Naive thymus-derived CD4-positive, alpha-beta T cell (primary cell): ENCODE data around the gene EEF1AKMT2. TPM values are rescaled to one million over a fixed set of nuclear protein-coding genes. Genes with fewer than 3 reads are reported as not detected.
A peak's percentile ranks its signal among the peaks of the same experiment; 100 is the strongest.

ENCODE experiments used
- ATAC-seq: fragments of 150-1000 bp; cut with Tn5 transposase; 2 replicates; pipeline ENCODE4 v1.10.0; 2021; ENCODE audit warnings: mild to moderate bottlenecking, moderate library complexity
- CTCF ChIA-PET: fragments of 350-600 bp; sonication (Branson Sonifier 250); formaldehyde crosslinking; loops from one replicate; lab custom pipeline; 2021; ENCODE audit warnings: antibody characterized with exemption; lab: Charles Lee
- POLR2A ChIA-PET: fragments of 350-600 bp; sonication (Branson Sonifier 250); formaldehyde crosslinking; loops from one replicate; lab custom pipeline; 2021; ENCODE audit warnings: antibody characterized with exemption, inconsistent platforms; lab: Charles Lee
- DNase-seq, 9 donors: peaks; one replicate each; pipeline versions ENCODE4 v3.0.0 to v3.0.0-alpha.2; 2020 to 2022; ENCODE audit warnings: mixed read lengths in 1 of 9
- H3K27ac ChIP-seq: one replicate; pipeline ENCODE4 v1.7.0; 2013; ENCODE audit warnings: mild to moderate bottlenecking, low read depth, low read length, moderate library complexity
- H3K27me3 ChIP-seq, 2 donors: one replicate each; pipeline ENCODE4 v1.7.0; 2013; ENCODE audit warnings: low read length in 2 of 2, mild to moderate bottlenecking in 2 of 2, moderate library complexity in 2 of 2; ENCODE audit not compliant: control insufficient read depth in 2 of 2, insufficient read depth in 2 of 2
- H3K36me3 ChIP-seq, 3 experiments: 1 replicate in 2 of 3; 2 replicates in 1 of 3; pipeline ENCODE4 v1.7.0; 2013; ENCODE audit warnings: low read length in 3 of 3, mild to moderate bottlenecking in 3 of 3, moderate library complexity in 1 of 3; ENCODE audit not compliant: insufficient read depth in 3 of 3, control insufficient read depth in 2 of 3
- H3K4me1 ChIP-seq, 2 donors: one replicate each; pipeline ENCODE4 v1.7.0; 2013; ENCODE audit warnings: low read length in 2 of 2, mild to moderate bottlenecking in 2 of 2, moderate library complexity in 1 of 2; ENCODE audit not compliant: control insufficient read depth in 2 of 2, insufficient read depth in 2 of 2
- H3K4me3 ChIP-seq: 2 replicates; pipeline ENCODE4 v1.7.0; 2013; ENCODE audit warnings: mild to moderate bottlenecking, low read length
- H3K9me3 ChIP-seq, 3 experiments: 1 replicate in 2 of 3; 2 replicates in 1 of 3; pipeline ENCODE4 v1.7.0; 2013; ENCODE audit warnings: low read length in 3 of 3; ENCODE audit not compliant: control insufficient read depth in 2 of 3
- H3K27ac Mint-ChIP-seq, 9 donors: one replicate each; pipeline ENCODE4 v1.8.0; 2020 to 2022; ENCODE audit warnings: mixed read lengths in 9 of 9, mild to moderate bottlenecking in 8 of 9, moderate library complexity in 5 of 9, inconsistent platforms in 2 of 9
- H3K27me3 Mint-ChIP-seq, 5 donors: one replicate each; pipeline ENCODE4 v1.8.0; 2021 to 2022; ENCODE audit warnings: mixed read lengths in 5 of 5, mild to moderate bottlenecking in 1 of 5
- H3K36me3 Mint-ChIP-seq, 5 donors: one replicate each; pipeline ENCODE4 v1.8.0; 2020 to 2022; ENCODE audit warnings: mixed read lengths in 5 of 5, mild to moderate bottlenecking in 3 of 5, inconsistent platforms in 1 of 5
- H3K4me1 Mint-ChIP-seq, 7 donors: one replicate each; pipeline ENCODE4 v1.8.0; 2020 to 2022; ENCODE audit warnings: mixed read lengths in 7 of 7, mild to moderate bottlenecking in 3 of 7, inconsistent platforms in 1 of 7
- H3K4me3 Mint-ChIP-seq, 10 donors: one replicate each; pipeline ENCODE4 v1.8.0; 2020 to 2022; ENCODE audit warnings: mild to moderate bottlenecking in 10 of 10, mixed read lengths in 10 of 10, moderate library complexity in 6 of 10, inconsistent platforms in 2 of 10
- H3K9me3 Mint-ChIP-seq, 11 donors: one replicate each; pipeline ENCODE4 v1.8.0; 2020 to 2022; ENCODE audit warnings: mixed read lengths in 11 of 11, mild to moderate bottlenecking in 4 of 11, inconsistent platforms in 1 of 11, moderate library complexity in 1 of 11
- intact Hi-C, 2 donors: fragments of 100-400 bp; cut with micrococcal nuclease; formaldehyde crosslinking; loops; one replicate each; pipeline ENCODE4 v1.15.1; 2023
- polyA plus RNA-seq, 2 donors: library from polyadenylated mRNA; unstranded; fragments of 300-500 nt; fragmentation: Illumina TruSeq; gene quantifications; one replicate each; pipeline ENCODE4 v1.2.3, GENCODE V29; 2021
- total RNA-seq, 6 experiments: library from RNA in 5 of 6; stranded (reverse) in 5 of 6; gene quantifications; 1 replicate in 5 of 6; 2 replicates in 1 of 6; pipeline ENCODE4 v1.2.3 and lab custom pipeline; 2021 to 2026

EEF1AKMT2 gene
- total and polyA plus RNA-seq, 7 experiments from 2014 or later: 11.5 to 38.1 (median 22.0) TPM

- no peak for ATAC-seq
- H3K9me3 Mint-ChIP-seq: no peaks in the 10 kb centered on the region
- Histone ChIP-seq H3K9me3 (no peaks in the 10 kb centered on the region), H3K27ac (peak overlapping the region; percentile 57), H3K36me3 (peaks cover 0 to 4% (median 0%) of the 10 kb centered on the region in 3 experiments), H3K4me1 (peaks cover 82 to 84% of the 10 kb centered on the region in 2 donors), H3K27me3 (no peaks in the 10 kb centered on the region), H3K4me3 (peak overlapping the region; percentile 61)
- intact Hi-C loops: no loop called here
- peak overlapping the region in 8 of 9 donors; percentile 59 to 90 (median 84) for H3K27ac Mint-ChIP-seq
- peaks cover 59 to 86% (median 81%) of the 10 kb centered on the region in 7 donors for H3K4me1 Mint-ChIP-seq
- peak overlapping the region; percentile 27 to 98 (median 96) for H3K4me3 Mint-ChIP-seq
- H3K27me3 Mint-ChIP-seq: peaks cover 0 to 27% (median 0%) of the 10 kb centered on the region in 5 donors
- POLR2A ChIA-PET: interaction anchor here (0.6 to 4.9 kb wide), 10 partner anchors 12 to 198 kb away, joined by 3 to 77 read pairs (median 15); no protein-coding TSS in a partner anchor
- CTCF ChIA-PET: interaction anchor here (0.7 to 5.3 kb wide), 7 partner anchors 18 to 201 kb away, joined by 3 to 150 read pairs (median 32); no protein-coding TSS in a partner anchor
- H3K36me3 Mint-ChIP-seq: peaks cover 0 to 24% (median 0%) of the 10 kb centered on the region in 5 donors
- DNase-seq: no peak
Measured at GRCh38 chr10:124739119-124739921, 52.4 kb downstream of the EEF1AKMT2 start.

- peaks cover 0 to 3% (median 0%) of the 10 kb centered on the region in 3 experiments for H3K36me3 ChIP-seq
- H3K4me3 ChIP-seq: no peak overlapping the region
- H3K4me1 ChIP-seq: peaks cover 90 to 92% of the 10 kb centered on the region in 2 donors
- H3K27me3 ChIP-seq: no peaks in the 10 kb centered on the region
- Mint-ChIP-seq H3K9me3 (no peaks in the 10 kb centered on the region), H3K27ac (peak overlapping the region in 6 of 9 donors; percentile 27 to 87 (median 64)), H3K27me3 (peaks cover 0 to 26% (median 0%) of the 10 kb centered on the region in 5 donors), H3K4me1 (peaks cover 67 to 95% (median 89%) of the 10 kb centered on the region in 7 donors), H3K36me3 (peaks cover 0 to 24% (median 0%) of the 10 kb centered on the region in 5 donors), H3K4me3 (peak overlapping the region in 7 of 10 donors; percentile 30 to 97 (median 94))
- intact Hi-C loops: no loop called here
- DNase-seq (no peak), ATAC-seq (no peak)
- no peaks in the 10 kb centered on the region for H3K9me3 ChIP-seq
- POLR2A ChIA-PET: interaction anchor here (1.5 to 4.9 kb wide), 4 partner anchors 11 to 90 kb away, joined by 4 to 77 read pairs (median 44); no protein-coding TSS in a partner anchor
- no peak overlapping the region for H3K27ac ChIP-seq
- CTCF ChIA-PET: interaction anchor here (1.0 to 5.3 kb wide), 4 partner anchors 17 to 200 kb away, joined by 3 to 150 read pairs (median 49); no protein-coding TSS in a partner anchor
Measured at GRCh38 chr10:124738441-124738840, 53.2 kb downstream of the EEF1AKMT2 start.

- no peak overlapping the region for H3K4me3 ChIP-seq
- no peak overlapping the region for H3K27ac ChIP-seq
- Mint-ChIP-seq H3K4me1 (peaks cover 74 to 100% (median 96%) of the 10 kb centered on the region in 7 donors), H3K4me3 (peak overlapping the region in 6 of 10 donors; percentile 33 to 96 (median 52)), H3K27ac (peak overlapping the region in 6 of 9 donors; percentile 44 to 99 (median 80)), H3K9me3 (no peaks in the 10 kb centered on the region), H3K27me3 (peaks cover 0 to 23% (median 0%) of the 10 kb centered on the region in 5 donors), H3K36me3 (peaks cover 0 to 27% (median 3%) of the 10 kb centered on the region in 5 donors)
- H3K4me1 ChIP-seq: peaks cover 98 to 100% of the 10 kb centered on the region in 2 donors
- no peak for DNase-seq
- ATAC-seq: no peak
- H3K36me3 ChIP-seq: no peaks in the 10 kb centered on the region
- POLR2A ChIA-PET: interaction anchor here (1.0 to 1.6 kb wide), 3 partner anchors 9 to 13 kb away, joined by 3 to 4 read pairs (median 4); no protein-coding TSS in a partner anchor
- no peaks in the 10 kb centered on the region for H3K9me3 ChIP-seq
- H3K27me3 ChIP-seq: no peaks in the 10 kb centered on the region
- CTCF ChIA-PET: interaction anchor here (7.2 kb wide), 1 partner anchor 17 kb away, joined by 58 read pairs; no protein-coding TSS in a partner anchor
- intact Hi-C loops: no loop called here
Measured at GRCh38 chr10:124737708-124738107, 54.0 kb downstream of the EEF1AKMT2 start.

- ATAC-seq: no peak
- intact Hi-C loops: no loop called here
- Histone ChIP-seq H3K36me3 (no peaks in the 10 kb centered on the region), H3K27me3 (no peaks in the 10 kb centered on the region), H3K4me3 (no peak overlapping the region), H3K9me3 (no peaks in the 10 kb centered on the region), H3K4me1 (peaks cover 97 to 100% of the 10 kb centered on the region in 2 donors), H3K27ac (no peak overlapping the region)
- POLR2A ChIA-PET: interaction anchor here (1.0 to 1.6 kb wide), 3 partner anchors 9 to 13 kb away, joined by 3 to 4 read pairs (median 4); no protein-coding TSS in a partner anchor
- Mint-ChIP-seq H3K36me3 (peaks cover 0 to 25% (median 5%) of the 10 kb centered on the region in 5 donors), H3K4me3 (peak overlapping the region in 7 of 10 donors; percentile 14 to 96 (median 47)), H3K27ac (peak overlapping the region in 7 of 9 donors; percentile 49 to 99 (median 79)), H3K4me1 (peaks cover 76 to 100% (median 95%) of the 10 kb centered on the region in 7 donors), H3K9me3 (no peaks in the 10 kb centered on the region), H3K27me3 (peaks cover 0 to 18% (median 0%) of the 10 kb centered on the region in 5 donors)
- DNase-seq: no peak
- CTCF ChIA-PET: interaction anchor here (1.0 to 7.2 kb wide), 3 partner anchors 13 to 58 kb away, joined by 5 to 58 read pairs (median 6); no protein-coding TSS in a partner anchor
Measured at GRCh38 chr10:124737221-124737620, 54.5 kb downstream of the EEF1AKMT2 start.

- H3K27ac Mint-ChIP-seq: peak overlapping the region in 8 of 9 donors; percentile 13 to 99 (median 72)
- peak overlapping the region in 6 of 10 donors; percentile 11 to 96 (median 33) for H3K4me3 Mint-ChIP-seq
Measured at GRCh38 chr10:124736491-124737136, 55.1 kb downstream of the EEF1AKMT2 start.

More at GRCh38 chr10:124736491-124737136, 55.1 kb downstream of the EEF1AKMT2 start:
- intact Hi-C loops: no loop called here
- H3K27me3 Mint-ChIP-seq: peaks cover 0 to 16% (median 0%) of the 10 kb centered on the region in 5 donors
- H3K9me3 Mint-ChIP-seq: no peaks in the 10 kb centered on the region
- Histone ChIP-seq H3K27ac (no peak overlapping the region), H3K36me3 (no peaks in the 10 kb centered on the region), H3K4me1 (peaks cover 97 to 100% of the 10 kb centered on the region in 2 donors), H3K9me3 (no peaks in the 10 kb centered on the region), H3K27me3 (no peaks in the 10 kb centered on the region), H3K4me3 (no peak overlapping the region)
- DNase-seq (no peak), ATAC-seq (no peak)
- H3K4me1 Mint-ChIP-seq: peaks cover 76 to 100% (median 96%) of the 10 kb centered on the region in 7 donors
- ChIA-PET POLR2A (interaction anchor here (0.8 to 1.6 kb wide), 4 partner anchors 8 to 14 kb away, joined by 3 to 4 read pairs (median 4); no protein-coding TSS in a partner anchor), CTCF (interaction anchor here (1.0 to 7.2 kb wide), 3 partner anchors 12 to 58 kb away, joined by 5 to 58 read pairs (median 6); no protein-coding TSS in a partner anchor)
- H3K36me3 Mint-ChIP-seq: peaks cover 0 to 29% (median 5%) of the 10 kb centered on the region in 5 donors
